ENCODE results near the gene ARID3B. TPM values are rescaled to one million over a fixed set of nuclear protein-coding genes. Genes with fewer than 3 reads are reported as not detected.

Gene ARID3B
- total RNA-seq, 2 experiments from 2014 or later: 3.2 to 7.5 TPM

GRCh38 chr15:74517096-74517495 lies 23.9 kb upstream of the ARID3B start:
- Histone ChIP-seq H3K27ac (ENCODE audit: low read depth, low read length, poor library complexity, severe bottlenecking) (no peak overlapping the region), H3K9me2 (ENCODE audit: insufficient read depth, low read length) (no peaks in the 10 kb centered on the region), H3K4me3 (ENCODE audit: low read depth, low read length, poor library complexity, severe bottlenecking) (no peak overlapping the region), H3K79me2 (ENCODE audit: insufficient read depth, low read depth, low read length) (no peaks in the 10 kb centered on the region), H3K4me1 (ENCODE audit: insufficient read depth, low read length, poor library complexity, severe bottlenecking) (peaks cover 3% of the 10 kb centered on the region), H2AFZ (ENCODE audit: low read length) (no peak overlapping the region), H3K36me3 (ENCODE audit: insufficient read depth, low read length) (no peaks in the 10 kb centered on the region), H3K9me3 (ENCODE audit: low read length) (no peaks in the 10 kb centered on the region), H3K4me2 (ENCODE audit: low read length) (no peak overlapping the region), H4K20me1 (ENCODE audit: insufficient read depth, low read length) (no peaks in the 10 kb centered on the region)
- BruUV-seq (replicated peaks): no TSS peak
- DNase-seq (ENCODE audit: low spot score): no peak
- intact Hi-C loops (cut with micrococcal nuclease; ENCODE audit: unreplicated experiment): no loop called here
- POLR2A ChIA-PET: no interaction called here
- TF ChIP-seq EZH2phosphoT487 (IDR thresholded peaks at IDR 0.05; ENCODE audit: borderline replicate concordance, low read depth, low read length) (no peak), CTCF (conservative IDR thresholded peaks at IDR 0.05; ENCODE audit: low read length) (no peak)
- CTCF ChIA-PET (ENCODE audit: unreplicated experiment): no interaction called here

- no peak overlapping the region for H3K4me2 ChIP-seq (ENCODE audit: low read length)
- no TSS peak for BruUV-seq (replicated peaks)
- H3K36me3 ChIP-seq (ENCODE audit: insufficient read depth, low read length): no peaks in the 10 kb centered on the region
- H3K4me1 ChIP-seq (ENCODE audit: insufficient read depth, low read length, poor library complexity, severe bottlenecking): no peaks in the 10 kb centered on the region
- no peak for TF ChIP-seq EZH2phosphoT487 (IDR thresholded peaks at IDR 0.05; ENCODE audit: borderline replicate concordance, low read depth, low read length)
- TF ChIP-seq CTCF (conservative IDR thresholded peaks at IDR 0.05; ENCODE audit: low read length): no peak
- H4K20me1 ChIP-seq (ENCODE audit: insufficient read depth, low read length): no peaks in the 10 kb centered on the region
- ChIA-PET POLR2A (interaction anchor here (0.6 to 0.7 kb wide), 2 partner anchors 118 to 610 kb away, joined by 4 to 5 read pairs; no protein-coding TSS in a partner anchor), CTCF (ENCODE audit: unreplicated experiment) (no interaction called here)
- no peaks in the 10 kb centered on the region for H3K79me2 ChIP-seq (ENCODE audit: insufficient read depth, low read depth, low read length)
- no peak for DNase-seq (ENCODE audit: low spot score)
- no peaks in the 10 kb centered on the region for H3K9me2 ChIP-seq (ENCODE audit: insufficient read depth, low read length)
- H3K27ac ChIP-seq (ENCODE audit: low read depth, low read length, poor library complexity, severe bottlenecking): no peak overlapping the region
- H3K9me3 ChIP-seq (ENCODE audit: low read length): no peaks in the 10 kb centered on the region
- no peak overlapping the region for H3K4me3 ChIP-seq (ENCODE audit: low read depth, low read length, poor library complexity, severe bottlenecking)
- intact Hi-C loops (cut with micrococcal nuclease; ENCODE audit: unreplicated experiment): no loop called here
- H2AFZ ChIP-seq (ENCODE audit: low read length): no peak overlapping the region
These were observed 21.7 kb upstream of the ARID3B start for GRCh38 chr15:74519311-74519710.

- H3K79me2 ChIP-seq (ENCODE audit: insufficient read depth, low read depth, low read length): no peaks in the 10 kb centered on the region
- no peak overlapping the region for H3K4me2 ChIP-seq (ENCODE audit: low read length)
- H3K36me3 ChIP-seq (ENCODE audit: insufficient read depth, low read length): no peaks in the 10 kb centered on the region
- H3K9me2 ChIP-seq (ENCODE audit: insufficient read depth, low read length): no peaks in the 10 kb centered on the region
- no TSS peak for BruUV-seq (replicated peaks)
- CTCF ChIA-PET (ENCODE audit: unreplicated experiment): no interaction called here
- H3K9me3 ChIP-seq (ENCODE audit: low read length): no peaks in the 10 kb centered on the region
- H3K4me3 ChIP-seq (ENCODE audit: low read depth, low read length, poor library complexity, severe bottlenecking): no peak overlapping the region
- POLR2A ChIA-PET: no interaction called here
- no peak overlapping the region for H2AFZ ChIP-seq (ENCODE audit: low read length)
- no peak overlapping the region for H3K27ac ChIP-seq (ENCODE audit: low read depth, low read length, poor library complexity, severe bottlenecking)
- no peak for TF ChIP-seq EZH2phosphoT487 (IDR thresholded peaks at IDR 0.05; ENCODE audit: borderline replicate concordance, low read depth, low read length)
- TF ChIP-seq CTCF (conservative IDR thresholded peaks at IDR 0.05; ENCODE audit: low read length): no peak
- H4K20me1 ChIP-seq (ENCODE audit: insufficient read depth, low read length): no peaks in the 10 kb centered on the region
- H3K4me1 ChIP-seq (ENCODE audit: insufficient read depth, low read length, poor library complexity, severe bottlenecking): no peaks in the 10 kb centered on the region
- intact Hi-C loops (cut with micrococcal nuclease; ENCODE audit: unreplicated experiment): no loop called here
- no peak for DNase-seq (ENCODE audit: low spot score)
These were observed 20.6 kb upstream of the ARID3B start for GRCh38 chr15:74520407-74520806.
